Measurements from ENCODE around the gene ZNF112. TPM values are rescaled to one million over a fixed set of nuclear protein-coding genes. Genes with fewer than 3 reads are reported as not detected.
"Not testable (repeated sequence)": the region's sequence is repeated elsewhere in the genome, so short reads cannot be mapped to it uniquely, and the experiment has no call there.

The ZNF112 gene
- total and polyA plus RNA-seq, 4 donors = 0.47 to 2.0 (median 1.7) TPM

GRCh38 chr19:44334639-44335038, 21.8 kb downstream of the ZNF112 start:
- Histone ChIP-seq H3K36me3 (ENCODE audit: control insufficient read depth in 4 of 4, insufficient read depth in 3 of 4, low read depth in 1 of 4, low read length in 3 of 4) (peaks cover 16 to 89% (median 64%) of the 10 kb centered on the region in 4 donors), H3K4me3 (ENCODE audit: low read depth in 1 of 3, low read length in 3 of 3) (peak overlapping the region in 2 of 3 donors; percentile 54 to 56), H3K9me3 (ENCODE audit: control insufficient read depth in 4 of 4, low read length in 3 of 4) (peaks cover 23 to 74% (median 59%) of the 10 kb centered on the region in 4 donors)
- not testable (repeated sequence) for H3K27me3 ChIP-seq (ENCODE audit: control insufficient read depth in 4 of 4, insufficient read depth in 4 of 4, low read length in 3 of 4); DNase-seq (ENCODE audit: low spot score); H3K4me1 ChIP-seq (ENCODE audit: control insufficient read depth in 4 of 4, insufficient read depth in 4 of 4, low read length in 3 of 4); H3K27ac ChIP-seq (ENCODE audit: low read depth in 1 of 2, low read length in 2 of 2); H3K9ac ChIP-seq (ENCODE audit: low read depth in 1 of 2, low read length in 2 of 2)
- 74% methylated on average over 3 of the region's 3 CpGs for WGBS

- 100% methylated on average over 1 of the region's 1 CpG for WGBS
These were observed 24.3 kb downstream of the ZNF112 start for GRCh38 chr19:44332145-44332544.

GRCh38 chr19:44315883-44316282, 40.6 kb downstream of the ZNF112 start:
- Histone ChIP-seq H3K4me3 (ENCODE audit: low read depth in 1 of 3, low read length in 3 of 3) (no peak overlapping the region), H3K4me1 (ENCODE audit: control insufficient read depth in 4 of 4, insufficient read depth in 4 of 4, low read length in 3 of 4) (no peaks in the 10 kb centered on the region), H3K9me3 (ENCODE audit: control insufficient read depth in 4 of 4, low read length in 3 of 4) (peaks cover 6 to 57% (median 30%) of the 10 kb centered on the region in 4 donors), H3K27me3 (ENCODE audit: control insufficient read depth in 4 of 4, insufficient read depth in 4 of 4, low read length in 3 of 4) (no peaks in the 10 kb centered on the region), H3K36me3 (ENCODE audit: control insufficient read depth in 4 of 4, insufficient read depth in 3 of 4, low read depth in 1 of 4, low read length in 3 of 4) (peaks cover 0 to 2% (median 0%) of the 10 kb centered on the region in 4 donors), H3K27ac (ENCODE audit: low read depth in 1 of 2, low read length in 2 of 2) (no peak overlapping the region), H3K9ac (ENCODE audit: low read depth in 1 of 2, low read length in 2 of 2) (no peak overlapping the region)
- 96% methylated on average over 2 of the region's 2 CpGs for WGBS
- DNase-seq (ENCODE audit: low spot score) = no peak
- no peak for TF ChIP-seq NR2F2 (IDR thresholded peaks at IDR 0.05)
- no peak for TF ChIP-seq HNF4G (IDR thresholded peaks at IDR 0.05)
- no peak for TF ChIP-seq RAD21 (IDR thresholded peaks at IDR 0.05)
- TF ChIP-seq EGR1 (IDR thresholded peaks at IDR 0.05; ENCODE audit: low read depth in 2 of 2) = no peak
- TF ChIP-seq YY1 (IDR thresholded peaks at IDR 0.05) = no peak
- TF ChIP-seq, protein P1, sequence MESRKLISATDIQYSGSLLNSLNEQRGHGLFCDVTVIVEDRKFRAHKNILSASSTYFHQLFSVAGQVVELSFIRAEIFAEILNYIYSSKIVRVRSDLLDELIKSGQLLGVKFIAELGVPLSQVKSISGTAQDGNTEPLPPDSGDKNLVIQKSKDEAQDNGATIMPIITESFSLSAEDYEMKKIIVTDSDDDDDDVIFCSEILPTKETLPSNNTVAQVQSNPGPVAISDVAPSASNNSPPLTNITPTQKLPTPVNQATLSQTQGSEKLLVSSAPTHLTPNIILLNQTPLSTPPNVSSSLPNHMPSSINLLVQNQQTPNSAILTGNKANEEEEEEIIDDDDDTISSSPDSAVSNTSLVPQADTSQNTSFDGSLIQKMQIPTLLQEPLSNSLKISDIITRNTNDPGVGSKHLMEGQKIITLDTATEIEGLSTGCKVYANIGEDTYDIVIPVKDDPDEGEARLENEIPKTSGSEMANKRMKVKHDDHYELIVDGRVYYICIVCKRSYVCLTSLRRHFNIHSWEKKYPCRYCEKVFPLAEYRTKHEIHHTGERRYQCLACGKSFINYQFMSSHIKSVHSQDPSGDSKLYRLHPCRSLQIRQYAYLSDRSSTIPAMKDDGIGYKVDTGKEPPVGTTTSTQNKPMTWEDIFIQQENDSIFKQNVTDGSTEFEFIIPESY (IDR thresholded peaks at IDR 0.05) = no peak
- TF ChIP-seq FOXA2 (IDR thresholded peaks at IDR 0.05) = no peak
- TF ChIP-seq TAF1 (conservative IDR thresholded peaks at IDR 0.05) = no peak
- TF ChIP-seq GABPA (IDR thresholded peaks at IDR 0.05 in 1 of 2, conservative IDR thresholded peaks at IDR 0.05 in 1 of 2) = no peak
- TF ChIP-seq, protein P2, sequence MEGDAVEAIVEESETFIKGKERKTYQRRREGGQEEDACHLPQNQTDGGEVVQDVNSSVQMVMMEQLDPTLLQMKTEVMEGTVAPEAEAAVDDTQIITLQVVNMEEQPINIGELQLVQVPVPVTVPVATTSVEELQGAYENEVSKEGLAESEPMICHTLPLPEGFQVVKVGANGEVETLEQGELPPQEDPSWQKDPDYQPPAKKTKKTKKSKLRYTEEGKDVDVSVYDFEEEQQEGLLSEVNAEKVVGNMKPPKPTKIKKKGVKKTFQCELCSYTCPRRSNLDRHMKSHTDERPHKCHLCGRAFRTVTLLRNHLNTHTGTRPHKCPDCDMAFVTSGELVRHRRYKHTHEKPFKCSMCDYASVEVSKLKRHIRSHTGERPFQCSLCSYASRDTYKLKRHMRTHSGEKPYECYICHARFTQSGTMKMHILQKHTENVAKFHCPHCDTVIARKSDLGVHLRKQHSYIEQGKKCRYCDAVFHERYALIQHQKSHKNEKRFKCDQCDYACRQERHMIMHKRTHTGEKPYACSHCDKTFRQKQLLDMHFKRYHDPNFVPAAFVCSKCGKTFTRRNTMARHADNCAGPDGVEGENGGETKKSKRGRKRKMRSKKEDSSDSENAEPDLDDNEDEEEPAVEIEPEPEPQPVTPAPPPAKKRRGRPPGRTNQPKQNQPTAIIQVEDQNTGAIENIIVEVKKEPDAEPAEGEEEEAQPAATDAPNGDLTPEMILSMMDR (IDR thresholded peaks at IDR 0.05; ENCODE audit: low read depth, low read length, missing input control) = no peak

More at GRCh38 chr19:44332145-44332544, 24.3 kb downstream of the ZNF112 start:
- peak overlapping the region in 2 of 3 donors; percentile 40 to 52 for H3K4me3 ChIP-seq (ENCODE audit: low read depth in 1 of 3, low read length in 3 of 3)
- peaks cover 36 to 87% (median 70%) of the 10 kb centered on the region in 4 donors for H3K9me3 ChIP-seq (ENCODE audit: control insufficient read depth in 4 of 4, low read length in 3 of 4)
- H3K27ac ChIP-seq (ENCODE audit: low read depth in 1 of 2, low read length in 2 of 2) = no peak overlapping the region
- no peak for DNase-seq (ENCODE audit: low spot score)
- H3K36me3 ChIP-seq (ENCODE audit: control insufficient read depth in 4 of 4, insufficient read depth in 3 of 4, low read depth in 1 of 4, low read length in 3 of 4) = peaks cover 13 to 87% (median 73%) of the 10 kb centered on the region in 4 donors
- no peak overlapping the region for H3K9ac ChIP-seq (ENCODE audit: low read depth in 1 of 2, low read length in 2 of 2)
- no peaks in the 10 kb centered on the region for H3K27me3 ChIP-seq (ENCODE audit: control insufficient read depth in 4 of 4, insufficient read depth in 4 of 4, low read length in 3 of 4)
- H3K4me1 ChIP-seq (ENCODE audit: control insufficient read depth in 4 of 4, insufficient read depth in 4 of 4, low read length in 3 of 4) = no peaks in the 10 kb centered on the region
- TF ChIP-seq RAD21 (IDR thresholded peaks at IDR 0.05) = no peak
- TF ChIP-seq REST (IDR thresholded peaks at IDR 0.05) = no peak
- TF ChIP-seq, protein P2 (IDR thresholded peaks at IDR 0.05; ENCODE audit: low read depth, low read length, missing input control) = no peak
